Measurements from ENCODE around the gene PEAK1.

PEAK1 gene

DNA sequence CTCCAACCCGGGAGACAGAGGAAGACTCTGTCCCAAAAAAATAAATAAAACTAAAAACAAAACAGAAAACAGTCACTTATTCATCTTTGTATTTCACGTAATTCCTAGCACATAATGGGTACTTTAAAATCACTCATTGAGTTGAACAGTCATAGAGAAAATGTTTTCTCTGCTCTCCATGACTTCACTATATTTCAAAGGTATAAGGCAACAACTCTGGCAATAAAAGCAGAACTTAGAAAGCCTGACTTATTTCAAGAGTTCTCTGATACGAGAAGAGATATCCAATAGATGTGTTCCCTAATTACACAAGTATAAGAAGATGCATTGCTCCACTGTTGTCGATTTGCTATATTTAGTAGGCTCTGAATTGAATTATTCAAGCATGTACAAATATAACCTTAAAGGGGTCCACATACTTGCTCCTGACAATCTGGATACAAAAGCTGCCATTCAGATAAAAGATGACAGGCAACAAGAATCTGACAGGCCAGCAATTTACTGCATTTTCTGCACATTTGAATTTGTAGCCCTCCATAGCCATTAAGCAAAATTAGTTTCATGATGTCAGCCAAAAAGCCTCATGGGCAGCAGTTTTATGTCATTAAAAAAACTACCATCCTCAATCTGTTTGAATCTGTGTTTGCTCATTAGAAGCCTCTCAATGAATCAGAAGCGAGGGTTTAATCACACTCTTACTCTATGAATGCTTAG lies 47.9 kb downstream of the PEAK1 start:
- Histone ChIP-seq H3K4me1 (no peaks in the 10 kb centered on the region), H4K20me1 (no peaks in the 10 kb centered on the region), H3K27ac (no peak overlapping the region), H3K36me3 (no peaks in the 10 kb centered on the region), H3K9ac (no peak overlapping the region), H3K27me3 (no peaks in the 10 kb centered on the region), H3K4me3 (no peak overlapping the region), H3K4me2 (no peak overlapping the region), H3K9me3 (no peaks in the 10 kb centered on the region)
- TF ChIP-seq Cebpa-rat (IDR thresholded peaks at IDR 0.05) = no peak

DNA sequence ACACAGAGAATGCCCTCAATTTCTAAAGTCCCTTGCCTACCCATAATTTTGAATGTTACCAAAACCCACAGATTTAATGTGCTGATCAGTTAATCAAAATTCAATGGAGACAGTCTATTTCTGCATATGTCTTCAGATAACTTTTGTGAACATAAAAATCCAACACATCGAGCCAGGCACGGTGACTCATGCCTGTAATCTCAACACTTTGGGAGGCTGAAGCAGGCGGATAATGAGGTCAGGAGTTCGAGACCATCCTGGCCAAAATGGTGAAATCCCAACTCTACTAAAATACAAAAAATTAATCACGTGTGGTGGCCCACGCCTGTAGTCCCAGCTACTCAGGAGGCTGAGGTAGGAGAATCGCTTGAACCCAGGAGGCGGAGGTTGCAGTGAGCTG lies 49.3 kb downstream of the PEAK1 start:
- H3K9me3 ChIP-seq = no peaks in the 10 kb centered on the region
- H3K4me1 ChIP-seq = no peaks in the 10 kb centered on the region
- H4K20me1 ChIP-seq = no peaks in the 10 kb centered on the region
- H3K4me2 ChIP-seq = no peak overlapping the region
- H3K9ac ChIP-seq = no peak overlapping the region
- H3K27me3 ChIP-seq = no peaks in the 10 kb centered on the region
- no peak overlapping the region for H3K27ac ChIP-seq
- no peak overlapping the region for H3K4me3 ChIP-seq
- no peaks in the 10 kb centered on the region for H3K36me3 ChIP-seq
- no peak for TF ChIP-seq Cebpa-rat (IDR thresholded peaks at IDR 0.05)

GRCh38 chr15:77369168-77369567 lies 50.7 kb downstream of the PEAK1 start:
- Histone ChIP-seq H3K4me1 (no peaks in the 10 kb centered on the region), H3K36me3 (no peaks in the 10 kb centered on the region), H3K27me3 (no peaks in the 10 kb centered on the region), H4K20me1 (no peaks in the 10 kb centered on the region), H3K9ac (no peak overlapping the region), H3K9me3 (no peaks in the 10 kb centered on the region), H3K27ac (no peak overlapping the region), H3K4me2 (no peak overlapping the region), H3K4me3 (no peak overlapping the region)
- TF ChIP-seq Cebpa-rat (IDR thresholded peaks at IDR 0.05) = no peak

DNA sequence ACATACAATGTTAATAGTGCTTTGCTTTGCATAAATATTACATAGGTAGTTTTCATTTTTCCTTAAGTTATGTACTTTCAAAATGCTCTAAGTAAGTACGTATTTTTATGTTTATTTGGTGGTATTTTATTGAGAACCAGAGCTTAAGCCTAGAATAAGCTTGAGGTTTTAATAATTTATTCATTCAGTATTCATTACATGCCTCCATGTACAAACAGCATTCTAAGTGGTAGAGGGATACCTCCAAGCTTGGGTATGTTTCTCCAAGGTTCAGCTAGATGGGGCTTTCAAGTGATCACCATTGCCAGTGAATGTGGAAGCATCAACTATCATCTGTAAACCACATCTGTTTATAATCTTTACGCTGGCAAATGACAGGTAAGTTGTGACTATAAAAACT lies 52.3 kb downstream of the PEAK1 start:
- H3K27me3 ChIP-seq = no peaks in the 10 kb centered on the region
- no peaks in the 10 kb centered on the region for H3K4me1 ChIP-seq
- no peak overlapping the region for H3K9ac ChIP-seq
- TF ChIP-seq Cebpa-rat (IDR thresholded peaks at IDR 0.05) = no peak
- no peaks in the 10 kb centered on the region for H4K20me1 ChIP-seq
- no peaks in the 10 kb centered on the region for H3K9me3 ChIP-seq
- no peak overlapping the region for H3K4me2 ChIP-seq
- 0 out of 2 replicates have a peak, but pooled peaks cover 3% of the 10 kb centered on the region for H3K36me3 ChIP-seq
- no peak overlapping the region for H3K27ac ChIP-seq
- H3K4me3 ChIP-seq = no peak overlapping the region

DNA sequence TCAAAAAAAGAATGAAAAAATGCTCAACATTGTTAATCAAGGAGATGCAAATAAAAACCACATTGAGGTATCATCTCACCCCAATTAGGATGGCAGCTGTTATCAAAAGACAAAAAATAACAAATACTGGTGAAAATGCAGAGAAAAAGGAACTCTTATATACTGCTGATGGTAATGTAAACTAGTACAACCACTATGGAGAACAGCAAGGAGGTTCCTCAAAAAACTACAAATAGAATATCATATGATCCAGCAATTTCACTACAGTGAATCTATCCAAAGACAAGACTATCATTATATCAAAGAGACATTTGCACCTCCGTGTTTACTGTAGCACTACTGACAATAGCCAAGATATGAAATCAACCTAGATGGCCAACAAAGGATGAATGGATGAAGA lies 58.4 kb downstream of the PEAK1 start:
- Histone ChIP-seq H3K4me1 (no peaks in the 10 kb centered on the region), H3K4me3 (no peak overlapping the region), H3K9me3 (no peaks in the 10 kb centered on the region), H3K4me2 (no peak overlapping the region), H3K27me3 (no peaks in the 10 kb centered on the region), H3K36me3 (0 out of 2 replicates have a peak, but pooled peaks cover 3% of the 10 kb centered on the region), H3K27ac (no peak overlapping the region), H4K20me1 (no peaks in the 10 kb centered on the region), H3K9ac (no peak overlapping the region)
- no peak for TF ChIP-seq Cebpa-rat (IDR thresholded peaks at IDR 0.05)

DNA sequence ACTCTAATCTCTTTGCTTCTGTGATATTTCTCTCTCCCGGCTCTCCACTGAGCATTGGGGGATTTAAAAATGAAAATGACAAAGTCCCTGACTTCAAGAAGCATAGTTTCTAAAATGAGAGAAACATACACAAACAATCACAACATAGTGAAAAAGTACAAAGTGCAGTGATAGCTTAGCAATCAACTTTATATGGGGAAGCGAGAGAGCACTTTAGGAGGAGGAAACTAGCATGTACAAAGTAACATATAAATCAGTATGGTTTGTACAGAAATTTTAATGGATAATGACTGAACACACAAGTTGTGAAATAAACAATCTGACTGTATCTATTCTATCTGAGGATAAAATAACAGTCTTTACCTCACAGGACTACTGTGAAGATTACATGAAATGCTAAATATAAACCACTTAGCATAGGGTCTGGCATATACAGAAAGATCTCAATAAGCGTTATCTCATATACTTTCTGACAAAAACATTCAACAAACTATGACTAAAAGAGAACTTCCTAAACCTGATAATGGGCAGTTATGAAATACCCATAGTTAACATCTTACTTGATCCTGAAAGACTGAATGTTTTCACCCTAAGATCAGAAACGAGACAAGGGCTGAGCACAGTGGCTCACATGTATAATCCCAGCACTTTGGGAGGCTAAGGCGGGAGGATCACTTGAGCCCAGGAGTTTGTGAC lies 61.2 kb downstream of the PEAK1 start:
- TF ChIP-seq Cebpa-rat (IDR thresholded peaks at IDR 0.05) = no peak
- Histone ChIP-seq H3K9me3 (no peaks in the 10 kb centered on the region), H3K36me3 (0 out of 2 replicates have a peak, but pooled peaks cover 3% of the 10 kb centered on the region)

DNA sequence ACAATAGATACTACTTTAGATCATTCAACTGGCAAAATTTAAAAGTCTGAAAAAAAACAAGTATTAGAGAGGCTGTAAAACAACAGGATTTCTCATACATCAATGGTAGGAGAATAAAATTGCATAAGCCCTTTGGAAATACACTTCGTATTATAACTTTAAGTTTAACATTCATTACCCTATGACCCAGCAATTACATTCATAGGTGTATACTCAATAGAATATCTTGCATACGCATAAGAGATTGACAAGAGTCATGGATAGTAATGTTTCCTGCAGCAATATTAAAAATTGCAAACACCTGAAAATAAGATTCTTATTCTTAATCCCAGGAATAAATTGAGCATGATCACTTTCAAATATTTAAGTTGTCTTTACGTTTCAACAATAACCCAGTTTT lies 63.6 kb downstream of the PEAK1 start:
- Histone ChIP-seq H3K36me3 (no peaks in the 10 kb centered on the region), H3K4me3 (no peak overlapping the region), H4K20me1 (no peaks in the 10 kb centered on the region), H3K4me1 (no peaks in the 10 kb centered on the region), H3K27me3 (no peaks in the 10 kb centered on the region), H3K4me2 (no peak overlapping the region), H3K27ac (no peak overlapping the region), H3K9ac (no peak overlapping the region), H3K9me3 (no peaks in the 10 kb centered on the region)
- TF ChIP-seq Cebpa-rat (IDR thresholded peaks at IDR 0.05) = no peak

More for the DNA sequence above, 61.2 kb downstream of the PEAK1 start:
- H3K9ac ChIP-seq = no peak overlapping the region
- no peak overlapping the region for H3K27ac ChIP-seq
- H4K20me1 ChIP-seq = no peaks in the 10 kb centered on the region
- no peaks in the 10 kb centered on the region for H3K27me3 ChIP-seq
- H3K4me2 ChIP-seq = no peak overlapping the region
- no peaks in the 10 kb centered on the region for H3K4me1 ChIP-seq
- no peak overlapping the region for H3K4me3 ChIP-seq

GRCh38 chr15:77355321-77355720 lies 64.6 kb downstream of the PEAK1 start:
- no peaks in the 10 kb centered on the region for H4K20me1 ChIP-seq
- no peak overlapping the region for H3K9ac ChIP-seq
- H3K4me1 ChIP-seq = no peaks in the 10 kb centered on the region
- H3K4me3 ChIP-seq = no peak overlapping the region
- TF ChIP-seq Cebpa-rat (IDR thresholded peaks at IDR 0.05) = no peak
- H3K4me2 ChIP-seq = no peak overlapping the region
- H3K9me3 ChIP-seq = no peaks in the 10 kb centered on the region
- H3K36me3 ChIP-seq = no peaks in the 10 kb centered on the region
- no peak overlapping the region for H3K27ac ChIP-seq
- H3K27me3 ChIP-seq = no peaks in the 10 kb centered on the region

GRCh38 chr15:77354063-77354462 lies 65.8 kb downstream of the PEAK1 start:
- H4K20me1 ChIP-seq = no peaks in the 10 kb centered on the region
- H3K27me3 ChIP-seq = no peaks in the 10 kb centered on the region
- no peak overlapping the region for H3K9ac ChIP-seq
- TF ChIP-seq Cebpa-rat (IDR thresholded peaks at IDR 0.05) = no peak
- no peaks in the 10 kb centered on the region for H3K4me1 ChIP-seq
- H3K9me3 ChIP-seq = no peaks in the 10 kb centered on the region
- no peak overlapping the region for H3K4me3 ChIP-seq
- H3K27ac ChIP-seq = no peak overlapping the region
- no peaks in the 10 kb centered on the region for H3K36me3 ChIP-seq
- no peak overlapping the region for H3K4me2 ChIP-seq

DNA sequence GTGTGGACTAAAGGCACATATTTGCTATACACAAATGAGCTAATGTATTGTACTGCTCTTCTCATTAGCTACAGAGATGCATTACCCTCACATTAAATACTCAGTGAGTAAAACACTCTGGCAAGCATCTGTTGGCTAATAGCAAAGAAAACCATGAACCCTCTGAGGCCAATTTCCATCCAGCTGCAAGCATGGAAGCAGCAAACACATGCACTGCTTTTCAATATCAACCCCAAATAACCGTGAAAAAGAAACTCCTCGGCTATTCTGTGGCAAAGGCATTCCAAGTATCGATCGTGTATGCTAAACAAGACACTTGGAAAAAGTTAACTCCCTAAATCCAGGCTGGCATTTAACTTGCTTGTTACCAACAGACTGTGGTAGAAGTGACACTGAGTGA lies 67.0 kb downstream of the PEAK1 start:
- H4K20me1 ChIP-seq = no peaks in the 10 kb centered on the region
- H3K9ac ChIP-seq = no peak overlapping the region
- no peak overlapping the region for H3K4me3 ChIP-seq
- H3K27ac ChIP-seq = no peak overlapping the region
- no peaks in the 10 kb centered on the region for H3K27me3 ChIP-seq
- TF ChIP-seq Cebpa-rat (IDR thresholded peaks at IDR 0.05) = no peak
- H3K4me1 ChIP-seq = no peaks in the 10 kb centered on the region
- H3K4me2 ChIP-seq = no peak overlapping the region
- H3K36me3 ChIP-seq = no peaks in the 10 kb centered on the region
- H3K9me3 ChIP-seq = no peaks in the 10 kb centered on the region

Data from BLaER1 (cell line).